Tibial artery (tissue), 4 donors: ENCODE results near the gene SLC16A7.

Experiments used
- DNase-seq, 2 donors: peaks; one replicate each; pipeline ENCODE4 v3.0.0-alpha.2; 2019
- H3K27ac ChIP-seq, 2 donors: fragments of 200-600 bp; sonication (generic) in 1 of 2; 1 replicate in 1 of 2; 2 replicates in 1 of 2; pipeline ENCODE4 v1.5.1; 2018 to 2019; ENCODE audit warnings: mild to moderate bottlenecking in 1 of 2
- H3K27me3 ChIP-seq, 2 donors: fragments of 200-600 bp; sonication (generic) in 1 of 2; one replicate each; pipeline versions ENCODE4 v1.5.1 to v1.6.0; 2016 to 2019
- H3K36me3 ChIP-seq, 3 donors: fragments of 200-600 bp; sonication (generic) in 2 of 3; one replicate each; pipeline ENCODE4 v1.5.1; 2016 to 2019; ENCODE audit warnings: mild to moderate bottlenecking in 2 of 3
- H3K4me1 ChIP-seq, 4 donors: fragments of 200-600 bp; sonication (generic) in 2 of 4; 1 replicate in 3 of 4; 2 replicates in 1 of 4; pipeline ENCODE4 v1.5.1; 2016 to 2019
- H3K4me3 ChIP-seq, 2 donors: fragments of 200-600 bp; sonication (generic) in 1 of 2; 1 replicate in 1 of 2; 2 replicates in 1 of 2; pipeline ENCODE4 v1.5.1; 2018 to 2019; ENCODE audit warnings: mild to moderate bottlenecking in 2 of 2
- H3K9me3 ChIP-seq, 3 donors: fragments of 200-600 bp; sonication (generic) in 1 of 3; one replicate each; pipeline ENCODE4 v1.5.1; 2016 to 2019
- intact Hi-C: fragments of 100-400 bp; cut with DNase I; formaldehyde crosslinking; loops from one replicate; pipeline ENCODE4 v1.15.0; 2023; ENCODE audit warnings: low total_unique reads
- TF ChIP-seq, protein P1 (sequence below), 2 experiments: fragments of 200-600 bp in 1 of 2; fragments of 450-650 bp in 1 of 2; IDR thresholded peaks; one replicate each; pipeline ENCODE4 v1.5.1; 2017 to 2019; ENCODE audit warnings: antibody characterized with exemption in 2 of 2, mild to moderate bottlenecking in 1 of 2, moderate library complexity in 1 of 2

Gene SLC16A7

DNA sequence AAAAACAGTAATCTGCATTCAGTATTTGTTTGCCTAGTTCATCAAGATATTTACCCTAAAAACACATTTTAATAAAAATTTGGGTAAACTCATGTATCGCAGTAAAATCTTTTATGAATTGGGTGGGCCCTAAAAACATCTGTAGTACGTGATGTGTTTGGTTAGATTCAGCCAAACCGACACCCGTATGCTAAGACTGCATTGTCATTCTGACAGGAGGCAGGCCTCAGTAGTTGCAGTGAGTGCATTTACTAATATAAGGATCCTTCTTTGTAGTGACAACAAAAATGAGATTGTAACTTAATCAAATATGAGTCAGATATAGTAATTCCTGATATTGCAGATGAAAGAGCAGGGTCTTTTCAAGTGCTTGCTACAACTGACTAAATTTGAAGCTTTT, 191.8 kb downstream of the SLC16A7 start:
- peaks cover 0 to 9% (median 4%) of the 10 kb centered on the region in 3 donors for H3K9me3 ChIP-seq
- intact Hi-C loops, result no loop called here
- peaks cover 0 to 6% (median 6%) of the 10 kb centered on the region in 3 donors for H3K36me3 ChIP-seq
- H3K27ac ChIP-seq, result no peak overlapping the region
- no peaks in the 10 kb centered on the region for H3K4me1 ChIP-seq
- H3K4me3 ChIP-seq, result no peak overlapping the region
- DNase-seq, result no peak
- TF ChIP-seq, protein P1, sequence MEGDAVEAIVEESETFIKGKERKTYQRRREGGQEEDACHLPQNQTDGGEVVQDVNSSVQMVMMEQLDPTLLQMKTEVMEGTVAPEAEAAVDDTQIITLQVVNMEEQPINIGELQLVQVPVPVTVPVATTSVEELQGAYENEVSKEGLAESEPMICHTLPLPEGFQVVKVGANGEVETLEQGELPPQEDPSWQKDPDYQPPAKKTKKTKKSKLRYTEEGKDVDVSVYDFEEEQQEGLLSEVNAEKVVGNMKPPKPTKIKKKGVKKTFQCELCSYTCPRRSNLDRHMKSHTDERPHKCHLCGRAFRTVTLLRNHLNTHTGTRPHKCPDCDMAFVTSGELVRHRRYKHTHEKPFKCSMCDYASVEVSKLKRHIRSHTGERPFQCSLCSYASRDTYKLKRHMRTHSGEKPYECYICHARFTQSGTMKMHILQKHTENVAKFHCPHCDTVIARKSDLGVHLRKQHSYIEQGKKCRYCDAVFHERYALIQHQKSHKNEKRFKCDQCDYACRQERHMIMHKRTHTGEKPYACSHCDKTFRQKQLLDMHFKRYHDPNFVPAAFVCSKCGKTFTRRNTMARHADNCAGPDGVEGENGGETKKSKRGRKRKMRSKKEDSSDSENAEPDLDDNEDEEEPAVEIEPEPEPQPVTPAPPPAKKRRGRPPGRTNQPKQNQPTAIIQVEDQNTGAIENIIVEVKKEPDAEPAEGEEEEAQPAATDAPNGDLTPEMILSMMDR (IDR thresholded peaks at IDR 0.05), result no peak
- H3K27me3 ChIP-seq, result no peaks in the 10 kb centered on the region

DNA sequence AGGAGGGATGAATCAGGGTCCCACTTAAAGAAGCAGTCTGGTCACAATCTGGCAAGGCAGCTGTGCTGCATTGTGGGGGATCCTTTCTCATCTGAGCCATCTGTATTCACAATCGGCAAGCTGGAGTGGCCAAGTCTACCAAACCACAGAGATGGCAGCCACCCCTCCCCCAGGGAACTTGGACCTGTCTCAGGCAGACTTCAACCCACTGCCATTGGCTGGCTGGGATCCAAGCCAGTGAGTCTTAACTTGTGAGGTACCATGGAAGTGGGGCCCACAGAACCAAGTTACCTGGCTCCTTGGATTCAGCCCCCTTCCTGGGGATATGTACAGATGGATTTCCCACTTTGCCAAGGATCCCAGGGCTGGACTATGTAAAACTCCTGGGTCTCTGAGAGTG, 196.8 kb downstream of the SLC16A7 start:
- Histone ChIP-seq H3K9me3 (peaks cover 2 to 38% (median 4%) of the 10 kb centered on the region in 3 donors), H3K4me1 (no peaks in the 10 kb centered on the region), H3K27me3 (no peaks in the 10 kb centered on the region), H3K4me3 (no peak overlapping the region), H3K36me3 (peaks cover 0 to 22% (median 10%) of the 10 kb centered on the region in 3 donors), H3K27ac (no peak overlapping the region)
- TF ChIP-seq, protein P1 (IDR thresholded peaks at IDR 0.05), result no peak
- intact Hi-C loops, result no loop called here
- no peak for DNase-seq

DNA sequence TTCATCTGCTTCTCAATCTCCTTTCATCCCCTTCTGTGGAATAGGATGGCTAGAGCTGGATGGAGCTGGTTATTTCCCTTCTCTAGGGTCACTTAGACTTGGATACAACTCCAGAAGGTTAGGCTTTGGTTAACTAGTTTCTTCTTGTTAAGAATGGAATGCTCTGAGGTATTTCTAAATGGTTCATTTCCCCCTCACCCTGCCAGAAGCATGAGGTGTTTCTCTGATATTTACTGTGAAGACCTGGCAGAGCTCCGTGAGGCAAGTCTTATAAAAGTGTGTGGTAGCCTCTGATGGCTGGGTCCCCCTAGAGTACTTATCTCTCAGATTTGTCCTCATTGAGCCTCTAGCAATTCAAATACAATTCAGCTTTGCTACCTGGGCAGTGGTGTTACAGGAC, 207.9 kb downstream of the SLC16A7 start:
- Histone ChIP-seq H3K4me3 (peak overlapping the region; percentile 26 to 30), H3K27me3 (no peaks in the 10 kb centered on the region), H3K9me3 (peaks cover 0 to 30% (median 0%) of the 10 kb centered on the region in 3 donors), H3K36me3 (no peaks in the 10 kb centered on the region), H3K4me1 (peaks cover 0 to 9% (median 3%) of the 10 kb centered on the region in 4 donors), H3K27ac (peak overlapping the region; percentile 53 to 63)
- DNase-seq, result no peak
- intact Hi-C loops, result loop anchor here (10.0 kb wide), 1 partner anchor 209 kb away; the partner anchor contains the start of gene SLC16A7
- TF ChIP-seq, protein P1 (IDR thresholded peaks at IDR 0.05), result no peak

DNA sequence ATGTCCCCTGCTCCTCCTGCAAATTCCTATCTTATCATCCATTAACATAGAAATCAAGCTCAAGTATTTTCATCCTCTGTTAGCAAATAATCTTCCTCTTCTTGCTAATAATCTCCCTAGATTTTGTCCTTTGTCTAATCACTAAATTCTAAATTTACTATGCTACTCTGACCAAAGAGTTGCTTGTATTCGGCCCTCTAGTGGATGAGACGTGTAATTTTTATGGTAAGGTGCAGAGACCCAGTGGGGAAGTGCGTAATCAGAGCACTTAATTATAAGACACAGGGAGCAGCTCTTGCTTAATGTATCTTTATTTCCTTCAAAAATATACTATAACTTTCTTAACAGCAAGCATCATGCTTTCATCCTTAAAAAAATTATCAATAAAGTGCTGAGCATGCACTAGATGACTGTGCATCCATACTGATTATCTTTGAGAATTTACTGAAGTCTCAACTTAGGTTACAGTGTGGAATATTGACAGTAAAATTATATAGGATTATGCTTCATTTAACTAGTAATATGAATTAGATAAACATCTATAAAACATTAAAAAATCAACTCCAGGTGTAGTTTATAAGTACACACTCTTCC, 212.6 kb downstream of the SLC16A7 start:
- intact Hi-C loops, result loop anchor here (10.0 kb wide), 1 partner anchor 214 kb away; the partner anchor contains the start of gene SLC16A7
- no peaks in the 10 kb centered on the region for H3K9me3 ChIP-seq
- no peaks in the 10 kb centered on the region for H3K27me3 ChIP-seq
- TF ChIP-seq, protein P1 (IDR thresholded peaks at IDR 0.05), result peak; percentile 64 to 70
- no peak overlapping the region for H3K27ac ChIP-seq
- peaks cover 0 to 6% (median 3%) of the 10 kb centered on the region in 4 donors for H3K4me1 ChIP-seq
- DNase-seq, result no peak
- H3K4me3 ChIP-seq, result no peak overlapping the region
- no peaks in the 10 kb centered on the region for H3K36me3 ChIP-seq

DNA sequence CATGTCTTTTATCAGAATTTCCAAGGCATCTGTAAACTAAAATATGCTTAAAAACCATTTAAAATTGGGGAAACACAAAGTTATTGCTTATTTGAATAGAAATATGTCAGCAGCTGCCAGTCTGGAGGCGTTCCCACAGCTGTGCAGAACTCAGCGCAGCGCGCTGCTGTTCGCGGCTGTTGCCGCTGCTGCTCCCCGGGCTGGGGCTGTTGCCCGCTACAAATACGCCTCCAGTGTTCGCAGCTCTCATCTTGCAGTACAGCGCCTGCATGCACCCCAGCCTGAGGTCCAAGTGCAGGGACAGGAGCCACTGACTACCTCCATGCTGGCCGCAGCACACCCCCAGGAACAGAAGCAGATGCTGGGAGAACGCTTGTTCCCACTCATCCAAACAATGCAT, 216.2 kb downstream of the SLC16A7 start:
- Histone ChIP-seq H3K27ac (no peak overlapping the region), H3K4me3 (no peak overlapping the region), H3K4me1 (no peaks in the 10 kb centered on the region), H3K27me3 (no peaks in the 10 kb centered on the region), H3K36me3 (no peaks in the 10 kb centered on the region), H3K9me3 (no peaks in the 10 kb centered on the region)
- DNase-seq, result no peak
- intact Hi-C loops, result no loop called here
- TF ChIP-seq, protein P1 (IDR thresholded peaks at IDR 0.05), result no peak
